Gastrocnemius medialis (tissue), 4 donors: ENCODE results near the gene DPPA5.

ENCODE experiments used
- POLR2A ChIP-seq, 2 donors: fragments of 450-650 bp; IDR thresholded peaks; one replicate each; pipeline ENCODE4 v1.6.1; 2017; ENCODE audit warnings: antibody characterized with exemption in 2 of 2, mild to moderate bottlenecking in 2 of 2, moderate library complexity in 2 of 2
- TF ChIP-seq, protein P1 (sequence below), 5 experiments: fragments of 450-650 bp in 3 of 5; fragments of 200-600 bp in 2 of 5; sonication (generic) in 2 of 5; IDR thresholded peaks in 4 of 5; conservative IDR thresholded peaks in 1 of 5; 1 replicate in 4 of 5; 2 replicates in 1 of 5; pipeline ENCODE4 v1.5.1; 2016 to 2019; ENCODE audit warnings: antibody characterized with exemption in 5 of 5, mild to moderate bottlenecking in 3 of 5, moderate library complexity in 3 of 5

DNA sequence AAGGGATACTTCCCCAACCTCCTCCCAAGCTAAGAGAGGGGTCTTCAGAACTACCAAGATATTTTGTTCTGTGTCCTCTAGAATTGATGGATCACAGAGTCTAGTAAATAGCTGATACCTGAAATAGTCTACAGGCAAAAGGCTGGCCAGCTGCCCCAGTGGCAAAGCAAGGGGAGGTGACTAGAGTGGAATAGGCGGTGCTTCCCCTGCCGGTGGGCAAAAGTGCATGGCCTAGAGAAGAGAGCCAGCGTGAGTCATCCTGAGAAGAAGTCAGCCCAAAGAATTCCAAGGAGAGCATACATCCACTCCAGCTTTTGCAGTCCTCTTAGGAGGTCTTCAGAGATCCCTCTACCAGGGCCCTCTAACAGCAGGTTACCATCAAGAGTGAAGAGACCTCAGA, 14.7 kb downstream of the DPPA5 start:
- TF ChIP-seq POLR2A (IDR thresholded peaks at IDR 0.05) = no peak
- TF ChIP-seq, protein P1, sequence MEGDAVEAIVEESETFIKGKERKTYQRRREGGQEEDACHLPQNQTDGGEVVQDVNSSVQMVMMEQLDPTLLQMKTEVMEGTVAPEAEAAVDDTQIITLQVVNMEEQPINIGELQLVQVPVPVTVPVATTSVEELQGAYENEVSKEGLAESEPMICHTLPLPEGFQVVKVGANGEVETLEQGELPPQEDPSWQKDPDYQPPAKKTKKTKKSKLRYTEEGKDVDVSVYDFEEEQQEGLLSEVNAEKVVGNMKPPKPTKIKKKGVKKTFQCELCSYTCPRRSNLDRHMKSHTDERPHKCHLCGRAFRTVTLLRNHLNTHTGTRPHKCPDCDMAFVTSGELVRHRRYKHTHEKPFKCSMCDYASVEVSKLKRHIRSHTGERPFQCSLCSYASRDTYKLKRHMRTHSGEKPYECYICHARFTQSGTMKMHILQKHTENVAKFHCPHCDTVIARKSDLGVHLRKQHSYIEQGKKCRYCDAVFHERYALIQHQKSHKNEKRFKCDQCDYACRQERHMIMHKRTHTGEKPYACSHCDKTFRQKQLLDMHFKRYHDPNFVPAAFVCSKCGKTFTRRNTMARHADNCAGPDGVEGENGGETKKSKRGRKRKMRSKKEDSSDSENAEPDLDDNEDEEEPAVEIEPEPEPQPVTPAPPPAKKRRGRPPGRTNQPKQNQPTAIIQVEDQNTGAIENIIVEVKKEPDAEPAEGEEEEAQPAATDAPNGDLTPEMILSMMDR (IDR thresholded peaks at IDR 0.05 in 4 of 5, conservative IDR thresholded peaks at IDR 0.05 in 1 of 5) = no peak
